Measurements from ENCODE around the gene IGIP.

DNA sequence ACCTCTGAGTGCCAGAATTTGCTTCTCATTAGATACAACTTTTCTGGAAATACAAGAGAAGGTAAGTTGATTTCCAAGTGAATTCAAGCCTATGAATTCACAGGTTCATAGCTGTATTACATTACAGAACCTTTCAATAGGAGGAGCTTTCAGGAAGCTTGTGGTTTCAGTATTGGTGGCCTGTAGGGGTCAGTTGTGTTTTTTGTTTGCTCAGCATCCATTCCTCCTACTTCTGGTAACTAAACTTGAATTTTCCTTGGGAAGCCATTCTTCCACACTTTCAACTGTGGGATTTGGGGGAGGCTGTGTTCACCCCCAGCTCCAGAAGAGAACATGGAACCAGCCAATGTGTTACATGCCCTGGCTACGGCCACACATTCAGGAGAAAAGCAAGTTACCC is 43.7 kb downstream of the IGIP start:
- TF ChIP-seq SUZ12 (IDR thresholded peaks at IDR 0.05; ENCODE audit: extremely low read depth, insufficient read depth, insufficient read length) (no peak), YY1 (IDR thresholded peaks at IDR 0.05; ENCODE audit: insufficient read depth, insufficient read length) (no peak), ZNF274 (IDR thresholded peaks at IDR 0.05; ENCODE audit: low read depth, low read length) (no peak)

All from NT2/D1 (cell line).